Measurements from ENCODE around the gene MAST4.

Gene MAST4

DNA sequence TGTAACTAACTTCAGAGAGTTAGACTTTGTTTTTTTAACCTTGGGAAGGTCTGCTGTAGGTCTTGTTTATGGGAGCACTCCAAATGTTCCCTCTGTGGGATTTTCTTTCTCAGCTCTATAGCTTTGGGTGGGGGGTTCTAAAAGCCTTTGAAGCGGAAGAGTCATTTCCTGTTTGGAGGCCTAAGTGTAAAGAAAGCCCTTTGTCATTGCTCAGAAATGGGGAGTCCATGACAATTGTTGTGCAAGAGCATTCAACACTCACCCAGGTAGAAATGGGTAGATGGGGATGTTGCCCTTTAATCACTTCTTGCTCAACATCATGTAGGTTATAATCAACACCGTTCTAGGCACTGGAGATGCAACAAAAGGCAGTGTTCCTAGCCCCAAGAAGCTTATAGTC, 30.3 kb upstream of the MAST4 start (continued):
- no peak for TF ChIP-seq SP3 (tag by site-specific recombination; IDR thresholded peaks at IDR 0.05)
- TF ChIP-seq SALL2 (tag by site-specific recombination; IDR thresholded peaks at IDR 0.05; ENCODE audit: borderline replicate concordance): no peak

GRCh38 chr5:66567474-66567873, 28.7 kb upstream of the MAST4 start:
- H3K4me3 ChIP-seq (ENCODE audit: low read depth, low read length): no peak overlapping the region
- no peak for TF ChIP-seq ZNF664 (tag by site-specific recombination; IDR thresholded peaks at IDR 0.05)
- no peak for TF ChIP-seq ZNF26 (tag by site-specific recombination; IDR thresholded peaks at IDR 0.05)
- no peak for TF ChIP-seq ZNF19 (tag by site-specific recombination; IDR thresholded peaks at IDR 0.05; ENCODE audit: low read depth)
- TF ChIP-seq ZNF623 (tag by site-specific recombination; IDR thresholded peaks at IDR 0.05): no peak
- TF ChIP-seq ZNF350 (tag by site-specific recombination; IDR thresholded peaks at IDR 0.05): no peak
- TF ChIP-seq, protein P1, sequence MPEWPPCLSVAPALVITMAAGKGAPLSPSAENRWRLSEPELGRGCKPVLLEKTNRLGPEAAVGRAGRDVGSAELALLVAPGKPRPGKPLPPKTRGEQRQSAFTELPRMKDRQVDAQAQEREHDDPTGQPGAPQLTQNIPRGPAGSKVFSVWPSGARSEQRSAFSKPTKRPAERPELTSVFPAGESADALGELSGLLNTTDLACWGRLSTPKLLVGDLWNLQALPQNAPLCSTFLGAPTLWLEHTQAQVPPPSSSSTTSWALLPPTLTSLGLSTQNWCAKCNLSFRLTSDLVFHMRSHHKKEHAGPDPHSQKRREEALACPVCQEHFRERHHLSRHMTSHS (tag by site-specific recombination; IDR thresholded peaks at IDR 0.05): no peak
- TF ChIP-seq HOXA7 (CRISPR knock-in tag; IDR thresholded peaks at IDR 0.05; ENCODE audit: borderline replicate concordance): no peak
- TF ChIP-seq ZNF677 (tag by site-specific recombination; IDR thresholded peaks at IDR 0.05): no peak
- TF ChIP-seq ZSCAN30 (tag by site-specific recombination; IDR thresholded peaks at IDR 0.05): no peak
- CTCF ChIA-PET: no interaction called here

DNA sequence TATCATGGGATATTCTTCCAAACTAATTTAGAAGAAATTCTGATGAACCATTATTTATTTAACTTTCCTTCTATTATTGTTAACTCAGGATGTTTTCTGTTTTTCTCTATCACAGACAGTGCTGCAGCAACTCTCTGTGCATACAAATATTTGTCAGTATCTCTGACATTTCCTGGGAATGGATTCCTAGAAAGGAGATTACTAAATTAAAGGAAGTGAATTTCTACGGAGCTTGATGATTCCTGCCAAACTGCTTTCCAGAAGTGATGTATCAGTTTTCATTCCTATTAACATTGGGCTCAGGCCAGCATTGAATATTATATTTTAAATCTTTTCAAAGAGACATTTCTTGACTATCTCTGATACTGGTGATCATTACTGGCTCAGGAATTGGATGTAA, 26.0 kb upstream of the MAST4 start:
- Histone ChIP-seq H3K27ac (ENCODE audit: extremely low read depth, low read depth, low read length) (no peak overlapping the region), H3K4me3 (ENCODE audit: low read depth, low read length) (no peak overlapping the region), H3K4me1 (ENCODE audit: control insufficient read depth, insufficient read depth, low read length) (no peaks in the 10 kb centered on the region), H3K36me3 (ENCODE audit: control insufficient read depth in 2 of 2, insufficient read depth in 1 of 2, low read length in 2 of 2) (no peaks in the 10 kb centered on the region), H3K9me3 (ENCODE audit: control insufficient read depth, insufficient read depth, low read depth, low read length) (no peaks in the 10 kb centered on the region)
- ChIA-PET CTCF (no interaction called here), POLR2A (no interaction called here)
- TF ChIP-seq HOXA7 (CRISPR knock-in tag; IDR thresholded peaks at IDR 0.05; ENCODE audit: borderline replicate concordance) (no peak), ZNF530 (tag by site-specific recombination; IDR thresholded peaks at IDR 0.05; ENCODE audit: low read depth) (no peak), ZNF621 (tag by site-specific recombination; IDR thresholded peaks at IDR 0.05) (no peak), ZNF785 (tag by site-specific recombination; IDR thresholded peaks at IDR 0.05) (no peak), GLIS1 (tag by site-specific recombination; IDR thresholded peaks at IDR 0.05) (no peak), GFI1B (tag by site-specific recombination; IDR thresholded peaks at IDR 0.05) (no peak), ZNF701 (tag by site-specific recombination; IDR thresholded peaks at IDR 0.05) (no peak), GLIS2 (tag by site-specific recombination; IDR thresholded peaks at IDR 0.05) (no peak), ZNF341 (tag by site-specific recombination; IDR thresholded peaks at IDR 0.05; ENCODE audit: low read depth) (no peak), ZNF777 (tag by site-specific recombination; IDR thresholded peaks at IDR 0.05; ENCODE audit: borderline replicate concordance) (no peak), ZNF350 (tag by site-specific recombination; IDR thresholded peaks at IDR 0.05) (no peak), KLF9 (tag by site-specific recombination; IDR thresholded peaks at IDR 0.05; ENCODE audit: low read depth) (no peak), ZNF26 (tag by site-specific recombination; IDR thresholded peaks at IDR 0.05) (no peak), ZNF544 (tag by site-specific recombination; IDR thresholded peaks at IDR 0.05) (no peak), ZNF514 (tag by site-specific recombination; IDR thresholded peaks at IDR 0.05) (no peak), ZNF660 (tag by site-specific recombination; IDR thresholded peaks at IDR 0.05) (no peak), ZFP41 (tag by site-specific recombination; IDR thresholded peaks at IDR 0.05; ENCODE audit: borderline replicate concordance) (no peak), ZNF16 (tag by site-specific recombination; IDR thresholded peaks at IDR 0.05; ENCODE audit: low read depth) (no peak), PRDM1 (tag by site-specific recombination; IDR thresholded peaks at IDR 0.05) (no peak)
- TF ChIP-seq, protein P2, sequence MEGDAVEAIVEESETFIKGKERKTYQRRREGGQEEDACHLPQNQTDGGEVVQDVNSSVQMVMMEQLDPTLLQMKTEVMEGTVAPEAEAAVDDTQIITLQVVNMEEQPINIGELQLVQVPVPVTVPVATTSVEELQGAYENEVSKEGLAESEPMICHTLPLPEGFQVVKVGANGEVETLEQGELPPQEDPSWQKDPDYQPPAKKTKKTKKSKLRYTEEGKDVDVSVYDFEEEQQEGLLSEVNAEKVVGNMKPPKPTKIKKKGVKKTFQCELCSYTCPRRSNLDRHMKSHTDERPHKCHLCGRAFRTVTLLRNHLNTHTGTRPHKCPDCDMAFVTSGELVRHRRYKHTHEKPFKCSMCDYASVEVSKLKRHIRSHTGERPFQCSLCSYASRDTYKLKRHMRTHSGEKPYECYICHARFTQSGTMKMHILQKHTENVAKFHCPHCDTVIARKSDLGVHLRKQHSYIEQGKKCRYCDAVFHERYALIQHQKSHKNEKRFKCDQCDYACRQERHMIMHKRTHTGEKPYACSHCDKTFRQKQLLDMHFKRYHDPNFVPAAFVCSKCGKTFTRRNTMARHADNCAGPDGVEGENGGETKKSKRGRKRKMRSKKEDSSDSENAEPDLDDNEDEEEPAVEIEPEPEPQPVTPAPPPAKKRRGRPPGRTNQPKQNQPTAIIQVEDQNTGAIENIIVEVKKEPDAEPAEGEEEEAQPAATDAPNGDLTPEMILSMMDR (tag by site-specific recombination; IDR thresholded peaks at IDR 0.05): no peak

More at GRCh38 chr5:66567474-66567873, 28.7 kb upstream of the MAST4 start:
- H3K27ac ChIP-seq (ENCODE audit: extremely low read depth, low read depth, low read length): no peak overlapping the region
- H3K9me3 ChIP-seq (ENCODE audit: control insufficient read depth, insufficient read depth, low read depth, low read length): no peaks in the 10 kb centered on the region
- no peaks in the 10 kb centered on the region for H3K36me3 ChIP-seq (ENCODE audit: control insufficient read depth in 2 of 2, insufficient read depth in 1 of 2, low read length in 2 of 2)
- POLR2A ChIA-PET: no interaction called here
- no peaks in the 10 kb centered on the region for H3K4me1 ChIP-seq (ENCODE audit: control insufficient read depth, insufficient read depth, low read length)
